Measurements from ENCODE around the gene TSEN2.

- TF ChIP-seq EZH2 (IDR thresholded peaks at IDR 0.05; ENCODE audit: borderline replicate concordance, low read length) (no peak), CTCF (conservative IDR thresholded peaks at IDR 0.05 in 1 of 2, IDR thresholded peaks at IDR 0.05 in 1 of 2; ENCODE audit: extremely low read depth in 1 of 2, insufficient read depth in 1 of 2, low read depth in 1 of 2, low read length in 2 of 2) (no peak)
Measured at GRCh38 chr3:12518261-12519028, 34.2 kb downstream of the TSEN2 start.

All from mammary epithelial cell (primary cell).